Mucosa of descending colon (tissue), 3 donors: Measurements from ENCODE around the gene PCDHGA12. TPM values are rescaled to one million over a fixed set of nuclear protein-coding genes. Genes with fewer than 3 reads are reported as not detected.
"Not testable (repeated sequence)": the region's sequence is repeated elsewhere in the genome, so short reads cannot be mapped to it uniquely, and the experiment has no call there.

Experiments
- ATAC-seq: fragments of 200-7000 bp; cut with Tn5 transposase; one replicate; pipeline ENCODE4 v1.9.1; 2020; ENCODE audit warnings: mild to moderate bottlenecking, moderate library complexity
- DNase-seq, 3 donors: peaks; one replicate each; pipeline ENCODE4 v3.0.0-alpha.2; 2020
- H3K36me3 ChIP-seq: fragments of 200-600 bp; one replicate; pipeline ENCODE4 v1.8.0; 2021; ENCODE audit warnings: low read depth, mild to moderate bottlenecking
- H3K4me1 ChIP-seq: fragments of 200-600 bp; one replicate; pipeline ENCODE4 v1.8.0; 2021; ENCODE audit warnings: low read depth, mild to moderate bottlenecking
- H3K4me3 ChIP-seq: fragments of 200-600 bp; one replicate; pipeline ENCODE4 v1.8.0; 2021; ENCODE audit warnings: mild to moderate bottlenecking
- H3K9me3 ChIP-seq: fragments of 200-600 bp; one replicate; pipeline ENCODE4 v1.8.0; 2021; ENCODE audit warnings: mild to moderate bottlenecking
- CTCF ChIP-seq: fragments of 200-600 bp; IDR thresholded peaks from one replicate; pipeline ENCODE4 v1.8.0; 2022; ENCODE audit warnings: antibody characterized with exemption, mild to moderate bottlenecking
- intact Hi-C, 2 donors: fragments of 100-400 bp; cut with DNase I in 1 of 2; cut with micrococcal nuclease in 1 of 2; formaldehyde crosslinking; loops; one replicate each; pipeline versions ENCODE4 v1.11.0 to v1.11.1; 2022; cut with DNase I, micrococcal nuclease
- total RNA-seq, 3 donors: library from RNA; stranded (reverse); fragmentation: NEBNext Ultra II Directional in 2 of 3; extraction: Animal tissue kit (Norgen Biotek cat#: 25700) in 2 of 3; gene quantifications; one replicate each; pipeline versions ENCODE4 v1.2.1 to v1.2.4, GENCODE V29; 2021 to 2023
- donor health status: DM: no; HTN: no; CAD: no; lungs with moderate emphysema.
- donor health status: DM: no; HTN: no; CAD: no.
- donor health status: DM: no; HTN: yes; CAD: no.

Gene PCDHGA12
- total RNA-seq, 3 donors from 2014 or later = 2.6 to 5.5 (median 3.0) TPM

GRCh38 chr5:141388661-141389060, 41.6 kb upstream of the PCDHGA12 start:
- H3K4me1 ChIP-seq = no peaks in the 10 kb centered on the region
- H3K4me3 ChIP-seq = no peak overlapping the region
- DNase-seq (no peak), ATAC-seq (no peak)
- H3K36me3 ChIP-seq = no peaks in the 10 kb centered on the region
- intact Hi-C loops = no loop called here
- peaks cover 92% of the 10 kb centered on the region for H3K9me3 ChIP-seq
- no peak for TF ChIP-seq CTCF

- ATAC-seq (no peak), DNase-seq (no peak)
- no peak for TF ChIP-seq CTCF
- H3K4me3 ChIP-seq = no peak overlapping the region
- intact Hi-C loops = no loop called here
- no peaks in the 10 kb centered on the region for H3K36me3 ChIP-seq
- H3K4me1 ChIP-seq = no peaks in the 10 kb centered on the region
- H3K9me3 ChIP-seq = peaks cover 92% of the 10 kb centered on the region
These were observed 40.9 kb upstream of the PCDHGA12 start for GRCh38 chr5:141389153-141390042.

- H3K9me3 ChIP-seq = peaks cover 77% of the 10 kb centered on the region
- no peak within 1 kb of the TSS for H3K4me3 ChIP-seq
- intact Hi-C loops = no loop called here
- H3K4me1 ChIP-seq = no peaks in the 10 kb centered on the region
- no peak for ATAC-seq
- no peak for DNase-seq
- H3K36me3 ChIP-seq = no peaks in the 10 kb centered on the region
- TF ChIP-seq CTCF = no peak
These were observed 37.7 kb upstream of the PCDHGA12 start, which contains the start of gene PCDHGA8 for GRCh38 chr5:141392429-141393198. TSS of gene PCDHGA8 (plus strand) at chr5:141392633. CDS start at chr5:141392814, 181 bp downstream.

- no peak for DNase-seq
- H3K4me3 ChIP-seq = no peak overlapping the region
- no peaks in the 10 kb centered on the region for H3K36me3 ChIP-seq
- intact Hi-C loops = no loop called here
- H3K4me1 ChIP-seq = no peaks in the 10 kb centered on the region
- ATAC-seq = no peak
- no peak for TF ChIP-seq CTCF
- H3K9me3 ChIP-seq = peaks cover 77% of the 10 kb centered on the region
These were observed 37.0 kb upstream of the PCDHGA12 start for GRCh38 chr5:141393267-141393666.

- DNase-seq, ATAC-seq, H3K4me3 ChIP-seq, H3K36me3 ChIP-seq, intact Hi-C loops, H3K4me1 ChIP-seq: not testable (repeated sequence)
- peaks cover 76% of the 10 kb centered on the region for H3K9me3 ChIP-seq
These were observed 35.7 kb upstream of the PCDHGA12 start for GRCh38 chr5:141394401-141395187.
